WTC11 (cell line): Measurements from ENCODE around the gene STX5.

Experiments used
- MXD4 ChIP-seq: fragments of 250-450 bp; sonication (Bioruptor Pico); IDR thresholded peaks from 2 replicates; pipeline ENCODE4 v1.8.0; 2021; ENCODE audit warnings: mild to moderate bottlenecking, moderate library complexity, borderline replicate concordance
- TF ChIP-seq, protein P1 (sequence below): fragments of 200-600 bp; IDR thresholded peaks from 2 replicates; pipeline ENCODE4 v1.8.0; 2022; ENCODE audit warnings: antibody characterized with exemption
- TF ChIP-seq, protein P2 (sequence below): fragments of 250-450 bp; sonication (Bioruptor Pico); IDR thresholded peaks from 2 replicates; pipeline ENCODE4 v1.8.0; 2021; ENCODE audit warnings: mild to moderate bottlenecking

DNA sequence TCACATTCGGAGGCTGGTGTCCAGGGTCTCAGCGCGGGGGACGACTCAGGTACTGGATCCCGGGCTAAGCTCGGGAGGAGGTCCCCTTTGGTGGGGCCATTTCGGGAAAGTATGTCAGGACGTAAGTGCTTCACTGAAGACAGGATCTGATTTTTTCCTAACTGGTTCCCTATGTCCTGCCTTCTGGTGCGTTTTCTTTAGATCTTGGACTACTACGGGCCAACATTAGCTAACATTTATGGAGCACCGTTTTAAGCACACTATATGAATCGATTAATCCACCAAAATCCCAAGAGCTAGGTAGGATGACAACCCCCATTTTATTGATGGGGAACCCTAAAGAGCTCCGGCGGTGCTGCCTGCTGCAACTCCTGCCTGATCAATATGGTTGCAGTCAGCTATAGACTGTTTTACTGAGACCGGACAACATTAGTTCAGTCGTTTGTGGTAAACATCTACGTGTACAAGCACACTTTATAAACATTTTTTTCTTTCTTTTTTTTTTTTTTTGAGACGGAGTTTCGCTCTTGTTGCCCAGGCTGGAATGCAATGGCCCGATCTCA is 24.6 kb upstream of the STX5 start:
- TF ChIP-seq, protein P1, sequence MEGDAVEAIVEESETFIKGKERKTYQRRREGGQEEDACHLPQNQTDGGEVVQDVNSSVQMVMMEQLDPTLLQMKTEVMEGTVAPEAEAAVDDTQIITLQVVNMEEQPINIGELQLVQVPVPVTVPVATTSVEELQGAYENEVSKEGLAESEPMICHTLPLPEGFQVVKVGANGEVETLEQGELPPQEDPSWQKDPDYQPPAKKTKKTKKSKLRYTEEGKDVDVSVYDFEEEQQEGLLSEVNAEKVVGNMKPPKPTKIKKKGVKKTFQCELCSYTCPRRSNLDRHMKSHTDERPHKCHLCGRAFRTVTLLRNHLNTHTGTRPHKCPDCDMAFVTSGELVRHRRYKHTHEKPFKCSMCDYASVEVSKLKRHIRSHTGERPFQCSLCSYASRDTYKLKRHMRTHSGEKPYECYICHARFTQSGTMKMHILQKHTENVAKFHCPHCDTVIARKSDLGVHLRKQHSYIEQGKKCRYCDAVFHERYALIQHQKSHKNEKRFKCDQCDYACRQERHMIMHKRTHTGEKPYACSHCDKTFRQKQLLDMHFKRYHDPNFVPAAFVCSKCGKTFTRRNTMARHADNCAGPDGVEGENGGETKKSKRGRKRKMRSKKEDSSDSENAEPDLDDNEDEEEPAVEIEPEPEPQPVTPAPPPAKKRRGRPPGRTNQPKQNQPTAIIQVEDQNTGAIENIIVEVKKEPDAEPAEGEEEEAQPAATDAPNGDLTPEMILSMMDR = no peak
- TF ChIP-seq, protein P2, sequence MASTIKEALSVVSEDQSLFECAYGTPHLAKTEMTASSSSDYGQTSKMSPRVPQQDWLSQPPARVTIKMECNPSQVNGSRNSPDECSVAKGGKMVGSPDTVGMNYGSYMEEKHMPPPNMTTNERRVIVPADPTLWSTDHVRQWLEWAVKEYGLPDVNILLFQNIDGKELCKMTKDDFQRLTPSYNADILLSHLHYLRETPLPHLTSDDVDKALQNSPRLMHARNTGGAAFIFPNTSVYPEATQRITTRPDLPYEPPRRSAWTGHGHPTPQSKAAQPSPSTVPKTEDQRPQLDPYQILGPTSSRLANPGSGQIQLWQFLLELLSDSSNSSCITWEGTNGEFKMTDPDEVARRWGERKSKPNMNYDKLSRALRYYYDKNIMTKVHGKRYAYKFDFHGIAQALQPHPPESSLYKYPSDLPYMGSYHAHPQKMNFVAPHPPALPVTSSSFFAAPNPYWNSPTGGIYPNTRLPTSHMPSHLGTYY (CRISPR knock-in tag) = no peak
- no peak for TF ChIP-seq MXD4 (CRISPR knock-in tag)
